ENCODE data around the gene CDC42BPB. TPM values are rescaled to one million over a fixed set of nuclear protein-coding genes. Genes with fewer than 3 reads are reported as not detected.

CDC42BPB gene
- total RNA-seq, 2 experiments from 2014 or later = 2.0 to 2.3 TPM

- POLR2A ChIA-PET = no interaction called here
- CTCF ChIA-PET = no interaction called here
Observed at GRCh38 chr14:102980409-102980810, 76.9 kb downstream of the CDC42BPB start.

GRCh38 chr14:102979406-102979805 is 77.9 kb downstream of the CDC42BPB start:
- POLR2A ChIA-PET = no interaction called here
- CTCF ChIA-PET = no interaction called here

GRCh38 chr14:102977475-102977874 is 79.9 kb downstream of the CDC42BPB start:
- ChIA-PET CTCF (no interaction called here), POLR2A (no interaction called here)

GRCh38 chr14:102975662-102976061 is 81.7 kb downstream of the CDC42BPB start:
- POLR2A ChIA-PET = no interaction called here
- CTCF ChIA-PET = no interaction called here

- CTCF ChIA-PET = no interaction called here
- POLR2A ChIA-PET = no interaction called here
Observed at GRCh38 chr14:102973706-102974285, 83.6 kb downstream of the CDC42BPB start.

GRCh38 chr14:102971836-102972606 is 85.3 kb downstream of the CDC42BPB start:
- ChIA-PET POLR2A (no interaction called here), CTCF (interaction anchor here (1.1 kb wide), 1 partner anchor 388 kb away, joined by 3 read pairs; no protein-coding TSS in a partner anchor)

GRCh38 chr14:102971314-102971713 is 86.0 kb downstream of the CDC42BPB start:
- CTCF ChIA-PET = interaction anchor here (1.4 kb wide), 1 partner anchor 10 kb away, joined by 3 read pairs; no protein-coding TSS in a partner anchor
- POLR2A ChIA-PET = no interaction called here

GRCh38 chr14:102970496-102970895 is 86.9 kb downstream of the CDC42BPB start:
- POLR2A ChIA-PET = no interaction called here
- CTCF ChIA-PET = interaction anchor here (1.4 kb wide), 1 partner anchor 10 kb away, joined by 3 read pairs; no protein-coding TSS in a partner anchor

- CTCF ChIA-PET = interaction anchor here (1.4 kb wide), 1 partner anchor 9 kb away, joined by 3 read pairs; no protein-coding TSS in a partner anchor
- POLR2A ChIA-PET = no interaction called here
Observed at GRCh38 chr14:102969901-102970300, 87.4 kb downstream of the CDC42BPB start.

GRCh38 chr14:102969060-102969791 is 88.1 kb downstream of the CDC42BPB start:
- ChIA-PET POLR2A (no interaction called here), CTCF (no interaction called here)

- ChIA-PET CTCF (no interaction called here), POLR2A (no interaction called here)
Observed at GRCh38 chr14:102968306-102968705, 89.0 kb downstream of the CDC42BPB start.

GRCh38 chr14:102967506-102967795 is 89.9 kb downstream of the CDC42BPB start:
- CTCF ChIA-PET = no interaction called here
- POLR2A ChIA-PET = no interaction called here

GRCh38 chr14:102966681-102967505 is 90.5 kb downstream of the CDC42BPB start:
- ChIA-PET POLR2A (no interaction called here), CTCF (no interaction called here)

- POLR2A ChIA-PET = no interaction called here
- CTCF ChIA-PET = no interaction called here
Observed at GRCh38 chr14:102965971-102966655, 91.2 kb downstream of the CDC42BPB start.

GRCh38 chr14:102965282-102965681 is 92.1 kb downstream of the CDC42BPB start:
- ChIA-PET POLR2A (no interaction called here), CTCF (no interaction called here)

GRCh38 chr14:102964152-102964730 is 93.1 kb downstream of the CDC42BPB start:
- POLR2A ChIA-PET = no interaction called here
- CTCF ChIA-PET = no interaction called here

- POLR2A ChIA-PET = no interaction called here
- CTCF ChIA-PET = no interaction called here
Observed at GRCh38 chr14:102962111-102962627, 95.2 kb downstream of the CDC42BPB start.

GRCh38 chr14:102958461-102958860 is 98.9 kb downstream of the CDC42BPB start:
- ChIA-PET CTCF (interaction anchor here (0.7 kb wide), 1 partner anchor 80 kb away, joined by 4 read pairs; no protein-coding TSS in a partner anchor), POLR2A (no interaction called here)

GRCh38 chr14:102957222-102957621 is 100.1 kb downstream of the CDC42BPB start:
- ChIA-PET CTCF (interaction anchor here (0.7 kb wide), 1 partner anchor 266 kb away, joined by 4 read pairs; no protein-coding TSS in a partner anchor), POLR2A (no interaction called here)

Measured in activated CD8-positive, alpha-beta memory T cell treated with anti-CD3 and anti-CD28 coated beads for 36 hours (primary cell).